NCI-H2029 treated with DMSO at 0.1 percent for 48 hours (cell line): ENCODE data around the gene UTF1.
"Not testable (repeated sequence)": the region's sequence is repeated elsewhere in the genome, so short reads cannot be mapped to it uniquely, and the experiment has no call there.

Experiments used
- DNase-seq: peaks from one replicate; lab custom pipeline; 2025; lab: John Stamatoyannopoulos, UW

The UTF1 gene

DNA sequence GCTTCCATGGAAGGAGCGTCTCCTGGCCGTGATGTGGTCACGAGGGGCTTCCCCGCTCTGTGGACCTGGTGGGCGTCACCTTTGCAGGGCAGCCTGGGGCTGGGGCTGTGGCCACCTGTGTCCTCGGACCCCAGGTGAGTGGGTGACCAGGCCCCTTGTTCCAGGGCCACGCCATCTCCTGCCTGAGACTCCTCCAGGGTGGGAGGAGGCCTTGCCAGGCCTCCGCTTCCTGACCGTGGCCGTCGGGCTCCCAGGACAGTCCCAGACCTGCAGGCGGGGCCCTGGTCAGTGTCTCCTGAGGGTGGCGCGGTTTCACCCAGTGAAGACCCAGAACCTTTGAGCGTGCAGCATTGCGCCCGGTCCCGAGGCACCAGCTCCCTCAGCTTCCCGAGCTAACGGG, 20.4 kb upstream of the UTF1 start:
- DNase-seq: no peak

GRCh38 chr10:133210398-133211140, 19.4 kb upstream of the UTF1 start:
- no peak for DNase-seq

GRCh38 chr10:133211141-133211830, 18.7 kb upstream of the UTF1 start:
- DNase-seq: no peak

GRCh38 chr10:133211959-133212852, 17.8 kb upstream of the UTF1 start:
- DNase-seq: no peak

DNA sequence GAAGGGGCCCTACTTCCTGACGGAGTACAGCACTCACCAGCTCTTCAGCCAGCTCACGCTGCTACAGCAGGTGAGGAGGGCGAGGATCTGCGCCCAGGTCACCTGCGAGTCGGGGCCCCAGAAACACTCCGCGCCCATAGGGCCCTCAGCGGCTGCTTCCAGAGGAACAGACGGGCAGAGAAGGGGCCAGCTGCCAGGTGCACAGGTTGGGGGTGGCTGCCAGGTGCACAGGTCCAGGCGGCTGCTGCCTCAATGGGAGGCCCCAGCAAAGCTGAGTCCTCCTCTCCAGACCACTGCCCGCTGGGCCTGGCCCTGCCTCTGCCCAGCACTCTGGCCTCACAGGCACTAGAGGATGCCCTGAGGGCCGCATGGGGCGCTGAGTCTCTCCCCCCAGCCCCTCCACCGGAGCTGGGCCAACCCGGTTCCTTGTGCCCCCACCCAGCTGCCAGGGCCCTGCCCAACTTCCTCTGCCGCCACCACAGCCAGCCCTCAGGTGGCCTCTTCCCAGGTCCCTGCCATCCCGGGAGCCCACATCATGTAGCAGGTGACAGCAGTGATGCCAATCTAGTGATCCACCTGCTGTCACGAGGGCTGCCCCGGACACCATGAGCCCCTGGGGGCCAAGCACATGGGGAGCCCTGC, 17.0 kb upstream of the UTF1 start:
- DNase-seq: no peak

DNA sequence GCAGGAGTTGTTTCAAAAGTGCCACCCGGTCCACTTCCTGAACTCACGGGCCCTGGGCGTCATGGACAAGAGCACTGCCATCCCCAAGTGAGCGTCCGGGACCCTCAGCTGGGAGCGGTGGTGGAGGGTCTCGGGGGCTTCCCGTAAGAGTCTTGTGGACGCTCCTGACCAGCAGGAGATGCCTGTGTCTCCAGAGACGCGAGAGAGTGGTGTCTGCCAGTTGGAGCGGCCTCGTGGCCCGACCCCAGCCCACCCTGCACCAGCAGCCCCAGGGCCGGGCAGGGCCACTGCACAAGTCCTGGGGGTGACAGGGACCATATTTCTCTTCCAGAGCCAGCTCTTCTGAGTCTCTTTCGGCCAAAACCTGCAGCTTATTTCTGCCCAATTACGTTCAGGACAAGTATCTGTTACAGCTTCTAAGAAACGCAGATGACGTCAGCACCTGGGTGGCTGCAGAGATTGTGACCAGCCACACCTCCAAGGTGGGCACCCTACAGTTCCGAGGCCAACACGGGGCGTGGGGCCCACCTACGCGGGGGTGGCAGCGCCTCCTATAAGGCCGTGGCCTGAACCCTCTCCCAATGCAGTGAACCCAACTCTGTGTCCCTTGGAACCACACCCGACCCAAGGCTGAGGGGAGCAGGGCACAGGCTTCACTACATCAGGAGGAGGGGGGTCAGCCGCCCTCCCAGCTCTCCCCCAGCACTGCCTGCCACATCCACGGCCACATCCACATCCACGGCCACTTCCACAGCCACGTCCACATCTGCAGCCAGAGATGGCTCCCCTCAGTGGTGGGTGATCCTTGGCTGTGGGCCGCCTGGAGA, 16.2 kb upstream of the UTF1 start:
- DNase-seq: no peak

DNA sequence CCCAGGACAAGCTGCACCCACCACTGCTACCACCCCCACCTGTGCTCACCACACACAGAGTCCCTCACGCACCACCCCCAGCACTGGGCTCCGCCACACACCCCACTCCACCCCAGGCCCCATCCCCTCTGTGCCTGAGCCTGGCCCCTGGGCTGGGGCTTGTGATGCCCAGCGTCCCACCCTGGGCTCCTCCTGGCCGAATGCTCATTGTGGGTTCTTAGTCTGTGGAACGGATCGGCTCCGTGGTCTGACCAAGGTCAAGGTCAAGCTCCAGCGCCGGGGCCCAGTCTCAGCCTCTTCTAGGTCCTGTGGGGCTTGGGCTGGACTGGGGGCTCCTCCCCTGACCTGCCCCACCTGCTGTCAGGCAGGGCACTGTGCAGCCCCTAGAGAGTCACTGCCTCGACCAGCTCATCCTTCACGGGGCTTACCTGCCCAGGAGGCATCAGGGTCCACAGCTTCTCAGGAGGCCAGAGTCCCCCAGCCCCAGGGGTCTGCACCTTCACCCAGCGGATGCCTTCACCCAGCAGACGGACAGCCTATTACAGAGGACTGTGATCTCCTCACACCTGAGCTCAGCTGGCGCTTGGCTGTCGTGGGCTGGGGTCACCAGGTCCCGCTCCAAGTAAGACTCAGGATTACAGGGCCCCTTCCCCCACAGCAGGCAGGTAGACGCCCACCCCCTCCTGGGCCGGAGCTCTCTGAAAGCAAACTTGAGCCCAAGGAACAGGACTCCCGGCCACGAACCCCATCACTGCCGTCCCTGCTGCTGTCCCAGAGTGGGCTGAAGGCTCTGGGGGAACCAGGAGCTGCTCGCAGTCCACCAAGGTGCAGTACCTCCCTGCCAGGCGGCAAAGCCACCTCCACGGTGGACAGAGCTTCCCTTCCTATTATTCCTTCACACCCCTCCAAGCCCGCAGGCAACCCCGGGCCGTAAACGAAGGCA, 15.3 kb upstream of the UTF1 start:
- no peak for DNase-seq

- DNase-seq: no peak
Observed at GRCh38 chr10:133215586-133215985, 14.4 kb upstream of the UTF1 start.

- DNase-seq: no peak
Observed at GRCh38 chr10:133216776-133217175, 13.2 kb upstream of the UTF1 start.

GRCh38 chr10:133217800-133218589, 12.0 kb upstream of the UTF1 start:
- DNase-seq: no peak

DNA sequence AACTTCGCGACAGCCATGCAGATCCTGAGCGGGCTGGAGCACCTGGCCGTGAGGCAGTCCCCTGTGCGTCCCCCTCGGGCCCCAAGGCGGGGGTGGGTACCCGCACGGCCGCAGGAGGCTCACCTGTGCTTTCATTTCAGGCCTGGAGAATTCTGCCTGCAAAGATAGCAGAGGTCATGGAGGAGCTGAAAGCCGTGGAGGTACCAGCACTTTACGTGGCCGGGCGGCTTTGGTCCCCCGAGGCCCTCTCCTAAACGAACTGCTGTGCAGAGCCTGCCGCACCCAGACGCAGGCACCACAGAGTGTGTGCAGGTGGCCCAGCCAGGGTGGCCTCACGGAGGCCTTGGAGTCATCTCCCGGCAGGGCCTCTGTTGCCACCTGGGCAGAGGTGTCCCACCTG, 11.1 kb upstream of the UTF1 start:
- DNase-seq: no peak

DNA sequence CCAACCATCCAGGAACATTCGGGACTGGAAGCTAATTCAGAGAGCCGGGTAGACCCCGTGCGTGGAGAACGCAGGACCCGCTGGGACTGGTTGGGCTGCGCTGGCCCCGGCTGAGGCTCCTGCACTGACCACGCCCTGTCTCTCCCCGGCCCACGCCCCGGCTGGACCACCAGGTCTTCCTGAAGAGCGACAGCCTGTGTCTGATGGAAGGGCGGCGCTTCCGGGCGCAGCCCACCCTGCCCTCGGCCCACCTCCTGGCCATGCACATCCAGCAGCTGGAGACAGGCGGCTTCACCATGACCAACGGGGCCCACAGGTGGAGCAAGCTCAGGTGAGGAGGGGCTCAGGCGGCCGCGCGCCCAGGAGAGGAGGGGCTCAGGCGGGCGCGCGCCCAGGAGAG, 10.2 kb upstream of the UTF1 start:
- no peak for DNase-seq

DNA sequence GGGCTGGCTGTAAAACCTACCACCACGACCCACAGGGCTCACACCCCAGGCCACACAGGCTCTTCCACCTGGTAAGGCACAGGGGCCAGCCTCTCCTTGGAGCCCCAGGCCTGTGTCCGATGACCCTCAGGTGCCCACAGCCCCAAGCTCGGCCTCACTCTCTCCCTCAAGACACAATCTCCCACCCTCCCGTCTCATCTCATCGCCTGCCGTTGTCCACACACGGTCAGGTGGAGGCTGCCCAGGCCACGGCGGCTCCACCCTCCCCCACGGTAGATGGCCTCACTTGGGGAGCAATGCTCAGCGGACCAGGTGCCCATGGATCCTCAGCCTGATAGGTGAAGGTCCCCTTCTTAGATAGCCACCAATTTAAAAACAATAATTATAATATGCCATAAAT, 8.7 kb upstream of the UTF1 start:
- DNase-seq: no peak

DNA sequence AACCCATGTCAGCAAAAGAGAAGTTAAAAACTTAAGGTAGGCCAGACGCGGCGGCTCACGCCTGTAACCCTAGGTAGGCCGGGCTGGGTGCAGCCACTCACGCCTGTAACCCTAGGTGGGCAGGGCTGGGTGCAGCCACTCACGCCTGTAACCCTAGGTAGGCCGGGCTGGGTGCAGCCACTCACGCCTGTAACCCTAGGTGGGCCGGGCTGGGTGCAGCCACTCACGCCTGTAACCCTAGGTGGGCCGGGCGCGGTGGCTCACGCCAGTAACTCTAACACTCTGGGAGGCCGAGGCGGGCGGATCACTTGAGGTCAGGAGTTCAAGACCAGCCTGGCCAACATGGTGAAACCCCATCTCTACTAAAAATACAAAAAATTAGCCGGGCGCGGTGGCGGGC, 8.3 kb upstream of the UTF1 start:
- not testable (repeated sequence) for DNase-seq

- no peak for DNase-seq
Observed at GRCh38 chr10:133224076-133224475, 5.9 kb upstream of the UTF1 start.

DNA sequence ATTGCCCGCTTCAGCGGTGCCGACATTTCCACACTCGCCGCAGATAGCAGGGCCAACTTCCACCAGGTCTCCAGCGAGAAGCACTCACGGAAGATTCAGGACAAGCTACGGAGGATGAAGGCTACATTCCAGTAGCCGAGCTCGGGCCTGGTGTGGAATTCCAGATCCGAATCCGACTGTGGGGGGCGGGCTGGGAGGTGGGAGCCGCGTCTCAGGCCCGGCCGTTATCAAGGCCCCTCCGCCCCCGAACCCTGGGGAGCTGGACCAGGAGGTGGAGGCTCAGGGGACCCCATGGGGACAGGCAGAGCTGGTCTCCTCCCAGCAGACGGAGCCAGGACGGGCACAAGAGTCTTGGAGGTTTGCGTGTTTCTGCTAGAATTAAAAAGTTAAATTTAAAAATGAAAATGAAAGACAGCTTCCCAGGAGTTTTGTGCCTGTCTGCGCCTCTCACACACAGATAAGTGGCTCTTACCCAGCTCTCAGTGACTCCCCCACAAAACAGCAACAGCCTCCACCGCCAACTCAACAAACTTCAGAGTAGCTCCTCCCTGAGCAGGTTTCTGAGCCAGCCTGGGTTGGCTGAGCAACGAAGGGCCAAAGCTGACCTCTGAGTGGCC, 5.2 kb upstream of the UTF1 start:
- no peak for DNase-seq

DNA sequence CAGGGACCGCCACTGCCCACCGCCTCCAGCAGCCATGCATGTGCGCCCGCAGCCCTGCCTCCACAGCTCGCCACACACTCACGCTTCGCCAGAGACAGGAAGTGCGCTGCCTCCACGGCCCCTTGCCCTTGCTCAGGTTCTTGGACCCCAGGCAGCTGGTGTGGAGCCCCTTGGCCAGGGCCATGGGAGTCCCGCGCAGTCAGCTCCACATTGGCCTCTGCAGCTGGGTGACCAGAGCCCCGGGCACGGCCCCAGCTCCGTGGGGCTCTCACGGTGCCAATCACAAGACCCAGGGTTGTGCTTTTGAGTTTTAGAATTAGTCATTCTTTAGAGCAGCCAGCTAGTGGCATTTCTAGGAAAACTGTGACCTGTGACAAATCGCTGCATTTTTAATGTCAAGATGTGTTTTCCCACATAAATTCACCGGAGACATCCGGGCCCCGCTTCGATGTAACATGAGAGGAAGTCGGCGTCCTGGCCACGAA, 4.3 kb upstream of the UTF1 start:
- DNase-seq: no peak

- DNase-seq: no peak
Observed at GRCh38 chr10:133226251-133226808, 3.7 kb upstream of the UTF1 start.
